OCI-M1 (cell line): ENCODE results near the gene MRPL34.
A peak's percentile ranks its signal among the peaks of the same experiment; 100 is the strongest.
"Not testable (repeated sequence)": the region's sequence is repeated elsewhere in the genome, so short reads cannot be mapped to it uniquely, and the experiment has no call there.

Experiments used
- DNase-seq: peaks from one replicate; lab custom pipeline; 2025; lab: John Stamatoyannopoulos, UW

The MRPL34 gene

GRCh38 chr19:17305517-17306284 is at the start of gene MRPL34:
Gene MRPL34 (plus strand): TSS chr19:17305872. CDS start chr19:17305893, 21 bp downstream.
- DNase-seq: peak; percentile 100

DNA sequence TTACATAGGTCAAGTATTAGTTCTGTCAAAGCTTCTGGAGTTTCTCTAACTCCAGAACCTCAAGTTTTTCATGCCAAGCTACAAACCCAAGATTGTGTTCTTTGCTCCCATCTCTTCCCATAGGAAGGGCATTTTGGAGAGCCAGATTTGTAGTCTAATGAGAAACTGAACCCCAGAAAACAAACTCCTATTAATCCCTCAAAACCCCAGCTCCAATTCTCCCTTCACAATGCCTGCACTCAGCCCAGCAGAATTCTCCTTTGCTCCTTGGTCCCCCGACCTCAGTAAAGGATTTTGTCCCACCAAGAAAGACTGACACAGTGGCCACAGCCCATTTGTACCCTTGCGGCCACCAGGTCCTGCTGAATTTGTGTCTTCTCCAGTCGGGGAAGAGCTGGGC is 49.5 kb upstream of the MRPL34 start:
- no peak for DNase-seq

- peak; percentile 35 for DNase-seq
Observed at GRCh38 chr19:17259118-17259780, 46.4 kb upstream of the MRPL34 start.

GRCh38 chr19:17259934-17260333 is 45.7 kb upstream of the MRPL34 start:
- DNase-seq: no peak

DNA sequence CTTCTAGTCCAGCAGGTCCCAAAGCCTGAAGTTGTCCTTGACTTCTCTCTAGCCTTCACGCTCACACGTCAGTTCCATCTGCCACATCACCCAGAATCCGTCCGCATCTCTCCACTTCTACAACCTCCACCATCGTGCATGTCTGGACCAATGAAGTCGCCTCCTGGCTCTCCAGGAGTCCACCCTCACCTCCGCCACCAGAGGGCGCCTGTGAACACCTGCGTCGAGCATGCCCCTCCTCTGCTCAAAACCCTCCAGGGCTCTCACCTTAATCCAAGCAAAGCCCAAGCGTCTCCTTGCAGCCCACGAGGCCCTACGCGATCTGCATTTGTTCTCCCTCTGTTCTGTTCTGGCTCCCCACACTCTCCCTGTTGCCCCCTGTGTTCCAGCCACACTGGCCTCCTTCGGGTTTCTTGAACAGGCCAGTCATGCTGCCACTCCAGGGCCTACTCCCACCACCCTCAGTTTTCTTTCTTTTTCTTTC is 44.8 kb upstream of the MRPL34 start:
- DNase-seq: peak; percentile 93

DNA sequence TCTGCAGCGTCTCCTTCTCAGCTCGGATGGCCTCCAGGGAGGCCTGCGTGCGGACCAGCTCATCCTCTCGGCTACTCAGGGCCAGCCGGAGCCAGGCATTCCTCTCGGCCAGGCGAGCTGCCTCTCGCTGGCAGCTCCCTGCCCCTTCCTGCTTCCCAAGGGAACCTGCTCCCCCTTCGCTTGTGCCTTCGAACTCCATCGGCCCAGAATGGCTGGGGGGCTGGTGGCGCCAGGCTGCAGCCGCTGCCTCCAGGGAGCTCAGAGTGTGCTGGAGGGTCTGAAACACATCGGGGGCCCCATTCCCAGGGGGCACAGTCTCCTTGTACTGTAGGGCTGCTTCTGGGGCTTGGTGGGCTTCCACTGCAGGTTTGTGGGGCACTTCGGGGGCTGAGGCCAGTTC is 43.1 kb upstream of the MRPL34 start:
- no peak for DNase-seq

DNA sequence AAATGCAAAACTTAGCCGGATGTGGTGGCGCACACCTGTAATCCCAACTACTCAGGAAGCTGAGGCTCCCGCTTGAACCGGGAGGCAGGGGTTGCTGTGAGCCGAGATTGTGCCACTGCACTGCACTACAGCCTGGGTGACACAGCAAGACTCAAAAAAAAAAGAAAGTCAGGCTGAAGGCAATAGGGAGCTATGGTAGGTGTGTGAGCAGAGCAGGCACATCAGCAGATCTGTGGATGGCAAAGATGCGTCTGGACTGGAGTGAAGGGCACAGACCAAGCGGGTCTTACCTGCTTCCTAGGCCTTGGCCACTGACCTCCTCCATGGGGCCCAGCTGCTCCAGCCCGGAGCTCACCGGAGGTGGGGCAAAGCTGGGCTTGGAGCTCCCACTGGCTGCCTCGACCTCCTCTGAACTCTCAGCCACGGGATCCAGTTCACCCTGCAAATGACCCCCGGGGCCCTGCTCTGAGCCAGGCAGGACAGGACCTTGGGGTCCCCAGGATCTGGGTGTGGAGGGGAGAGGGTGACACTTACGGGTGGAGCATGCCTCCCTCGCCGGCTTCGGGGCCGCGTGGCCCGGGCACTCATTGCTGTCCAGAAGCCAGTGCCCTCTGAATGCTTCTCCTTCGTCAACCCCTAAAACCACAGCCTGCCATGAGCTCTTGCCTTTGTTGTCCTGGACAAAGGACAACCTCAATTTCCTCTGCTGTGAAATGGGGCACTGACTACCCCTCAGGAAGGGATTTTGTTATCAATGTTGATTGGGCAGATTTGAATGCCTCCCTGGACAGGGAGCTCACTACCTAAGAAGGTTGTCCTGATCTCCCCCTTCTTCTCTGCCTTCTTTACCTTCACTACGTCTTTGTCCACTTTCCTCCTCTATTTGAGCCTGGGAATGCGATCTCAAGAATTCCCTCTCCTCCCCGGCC is 41.7 kb upstream of the MRPL34 start:
- DNase-seq: no peak

DNA sequence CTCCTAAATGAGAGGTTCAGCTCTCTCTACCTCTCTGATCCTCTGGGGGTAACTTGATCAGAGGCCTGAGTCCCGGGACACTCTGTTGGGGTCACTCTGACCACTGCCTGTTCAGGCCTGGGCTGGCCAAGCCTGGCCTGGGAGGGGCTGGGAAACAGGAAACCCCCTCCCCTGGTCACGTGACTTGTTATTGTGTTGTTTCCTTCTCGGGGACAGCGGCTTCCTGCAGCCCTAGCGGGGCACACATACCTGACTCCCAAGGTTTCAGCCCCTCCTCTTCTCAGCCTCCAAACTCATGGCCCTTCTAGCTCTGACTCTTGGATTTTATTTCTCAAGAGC is 41.1 kb upstream of the MRPL34 start, which contains the start of gene USHBP1:
TSS of gene USHBP1 (minus strand) at position 105 of the 339 bp plus-strand sequence. CDS start 446 bp downstream, outside the sequence.
- no peak for DNase-seq

GRCh38 chr19:17266026-17266425 is 39.6 kb upstream of the MRPL34 start:
- DNase-seq: no peak

- DNase-seq: no peak
Observed at GRCh38 chr19:17266589-17266974, 39.1 kb upstream of the MRPL34 start.

- peak; percentile 99 for DNase-seq
Observed at GRCh38 chr19:17266975-17267788, 38.5 kb upstream of the MRPL34 start, which contains the start of gene BABAM1. Gene BABAM1 (plus strand): TSS chr19:17267443. CDS start chr19:17268807, 1,364 bp downstream.

DNA sequence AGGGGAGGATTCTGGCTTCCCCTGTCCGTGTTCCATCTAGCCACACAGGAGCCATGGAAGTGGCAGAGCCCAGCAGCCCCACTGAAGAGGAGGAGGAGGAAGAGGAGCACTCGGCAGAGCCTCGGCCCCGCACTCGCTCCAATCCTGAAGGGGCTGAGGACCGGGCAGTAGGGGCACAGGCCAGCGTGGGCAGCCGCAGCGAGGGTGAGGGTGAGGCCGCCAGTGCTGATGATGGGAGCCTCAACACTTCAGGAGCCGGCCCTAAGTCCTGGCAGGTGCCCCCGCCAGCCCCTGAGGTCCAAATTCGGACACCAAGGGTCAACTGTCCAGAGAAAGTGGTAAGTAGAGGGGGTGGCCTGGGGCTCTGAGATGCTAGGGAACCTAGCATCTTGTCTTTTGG is 36.9 kb upstream of the MRPL34 start:
- no peak for DNase-seq

GRCh38 chr19:17274892-17275291 is 30.8 kb upstream of the MRPL34 start:
- DNase-seq: not testable (repeated sequence)

- no peak for DNase-seq
Observed at GRCh38 chr19:17275441-17276175, 30.1 kb upstream of the MRPL34 start.

- no peak for DNase-seq
Observed at GRCh38 chr19:17279436-17279835, 26.2 kb upstream of the MRPL34 start.

DNA sequence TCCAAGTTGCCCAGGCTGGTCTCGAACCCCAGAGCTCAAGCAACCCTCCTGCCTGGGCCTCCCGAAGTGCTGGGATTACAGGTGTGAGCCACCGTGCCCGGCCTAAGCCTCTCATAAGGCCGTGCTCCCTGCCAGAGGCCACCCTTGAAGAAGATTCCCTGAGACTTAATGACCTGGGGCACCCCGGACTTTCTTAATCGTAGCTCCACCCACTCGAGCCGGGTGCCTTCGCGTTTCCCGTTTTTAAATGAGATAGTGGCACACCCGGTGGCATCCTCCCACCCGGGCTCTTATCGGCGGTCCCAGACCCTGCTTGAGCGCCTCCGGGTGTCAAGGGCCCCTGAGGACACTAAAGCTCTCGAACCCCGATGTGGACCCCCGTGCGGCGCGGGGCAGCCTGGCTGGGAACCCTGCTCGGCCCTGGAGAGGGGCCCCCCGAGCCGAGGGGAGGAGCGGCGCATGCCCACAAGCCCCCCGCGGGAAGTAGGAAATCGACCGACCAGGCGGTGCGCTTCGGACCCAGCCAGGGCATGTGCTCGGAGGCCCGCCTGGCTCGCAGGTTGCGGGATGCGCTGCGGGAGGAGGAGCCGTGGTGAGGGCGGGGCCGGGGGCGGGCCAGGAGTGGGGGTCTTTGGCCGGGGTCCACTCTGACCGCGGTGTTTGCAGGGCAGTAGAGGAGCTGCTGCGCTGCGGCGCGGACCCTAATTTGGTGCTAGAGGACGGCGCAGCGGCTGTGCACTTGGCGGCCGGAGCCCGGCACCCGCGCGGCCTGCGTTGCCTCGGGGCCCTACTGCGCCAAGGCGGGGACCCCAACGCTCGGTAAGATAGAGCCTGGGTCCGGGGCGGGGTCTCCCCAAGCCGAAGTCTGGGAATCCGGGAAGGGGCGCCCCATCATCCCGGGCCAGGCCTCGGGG is 24.0 kb upstream of the MRPL34 start, which contains the start of gene ANKLE1:
TSS of gene ANKLE1 (plus strand) at position 511 of the 914 bp plus-strand sequence. CDS start at position 531, 20 bp downstream.
- DNase-seq: peak; percentile 93

- DNase-seq: peak; percentile 96
Observed at GRCh38 chr19:17282488-17283125, 23.1 kb upstream of the MRPL34 start.

GRCh38 chr19:17283504-17283996 is 22.1 kb upstream of the MRPL34 start:
- no peak for DNase-seq
